Activated CD4-positive, alpha-beta T cell treated with anti-CD3 and anti-CD28 coated beads for 4 hours (primary cell): ENCODE measurements around the gene ZFP28.

Experiments
- DNase-seq, 2 donors: peaks; one replicate each; pipeline ENCODE4 v3.0.0-alpha.2; 2020

ZFP28 gene

GRCh38 chr19:56596676-56597075 lies 57.9 kb downstream of the ZFP28 start:
- DNase-seq = no peak

- DNase-seq = no peak
Observed at GRCh38 chr19:56597696-56598095, 58.9 kb downstream of the ZFP28 start.

GRCh38 chr19:56601375-56601774 lies 62.6 kb downstream of the ZFP28 start:
- DNase-seq = no peak

GRCh38 chr19:56603829-56604228 lies 65.1 kb downstream of the ZFP28 start:
- DNase-seq = no peak
